GM23248 (cell line): ENCODE measurements around the gene ACP2. TPM values are rescaled to one million over a fixed set of nuclear protein-coding genes. Genes with fewer than 3 reads are reported as not detected.

ENCODE experiments used
- DNase-seq: peaks from one replicate; pipeline ENCODE4 v3.0.0-alpha.2; 2015
- H2AFZ ChIP-seq: fragments of 200-600 bp; sonication (generic); 2 replicates; pipeline ENCODE4 v1.6.1; 2016; ENCODE audit warnings: antibody characterized with exemption
- H3F3A ChIP-seq: fragments of 200-600 bp; sonication (generic); 2 replicates; pipeline ENCODE4 v1.6.1; 2016; ENCODE audit warnings: mild to moderate bottlenecking, antibody characterized with exemption, mixed run types; ENCODE audit not compliant: insufficient read depth
- H3K27ac ChIP-seq: fragments of 200-600 bp; sonication (generic); 2 replicates; pipeline ENCODE4 v1.5.1; 2016; ENCODE audit warnings: mild to moderate bottlenecking
- H3K27me3 ChIP-seq: fragments of 200-600 bp; sonication (generic); replicated peaks from 2 replicates; pipeline ENCODE4 v1.6.1; 2016; ENCODE audit warnings: mild to moderate bottlenecking; ENCODE audit not compliant: insufficient read depth
- H3K36me3 ChIP-seq: fragments of 200-600 bp; sonication (generic); 2 replicates; pipeline ENCODE4 v1.6.1; 2016; ENCODE audit warnings: low read depth, mild to moderate bottlenecking
- H3K4me1 ChIP-seq: fragments of 200-600 bp; sonication (generic); 2 replicates; pipeline ENCODE4 v1.6.1; 2016; ENCODE audit warnings: mild to moderate bottlenecking; ENCODE audit not compliant: insufficient read depth
- H3K4me2 ChIP-seq: fragments of 200-600 bp; sonication (generic); one replicate; pipeline ENCODE4 v1.6.1; 2016; ENCODE audit warnings: mild to moderate bottlenecking; ENCODE audit not compliant: unreplicated experiment
- H3K4me3 ChIP-seq: fragments of 200-600 bp; sonication (generic); 2 replicates; pipeline ENCODE4 v1.5.1; 2016; ENCODE audit warnings: mild to moderate bottlenecking
- H3K79me2 ChIP-seq: fragments of 200-600 bp; sonication (generic); 2 replicates; pipeline ENCODE4 v1.6.1; 2016; ENCODE audit warnings: mild to moderate bottlenecking; ENCODE audit not compliant: insufficient read depth
- H3K9ac ChIP-seq: fragments of 200-600 bp; sonication (generic); 2 replicates; pipeline ENCODE4 v1.6.1; 2016; ENCODE audit warnings: mild to moderate bottlenecking
- H3K9me2 ChIP-seq: fragments of 200-600 bp; sonication (generic); 2 replicates; pipeline ENCODE4 v1.6.1; 2016; ENCODE audit warnings: mixed run types, mild to moderate bottlenecking, moderate library complexity; ENCODE audit not compliant: insufficient read depth
- H3K9me3 ChIP-seq: fragments of 200-600 bp; sonication (generic); one replicate; pipeline ENCODE4 v1.6.1; 2017; ENCODE audit warnings: low read depth
- H4K20me1 ChIP-seq: fragments of 200-600 bp; sonication (generic); 2 replicates; pipeline ENCODE4 v1.6.0; 2016; ENCODE audit not compliant: insufficient read depth
- EZH2 ChIP-seq: fragments of 200-600 bp; sonication (generic); IDR thresholded peaks from 2 replicates; pipeline ENCODE4 v1.6.1; 2018; ENCODE audit warnings: antibody characterized with exemption, mild to moderate bottlenecking; ENCODE audit not compliant: insufficient read depth, poor library complexity, severe bottlenecking
- EZH2phosphoT487 ChIP-seq: fragments of 200-600 bp; sonication (generic); IDR thresholded peaks from 2 replicates; pipeline ENCODE4 v1.6.1; 2018; ENCODE audit warnings: antibody characterized with exemption, moderate library complexity, mild to moderate bottlenecking, low read depth; ENCODE audit not compliant: insufficient read depth
- WGBS, 2 experiments: methylation state at CpG; one replicate each; pipeline ENCODE4 v1.1.6; 2015 to 2017; ENCODE audit warnings: low lambda C conversion rate in 2 of 2, low coverage in 1 of 2; ENCODE audit errors: missing lambda C conversion rate in 2 of 2; 5-methylcytosine and 5-hydroxymethylcytosine counted together
- in situ Hi-C: fragments of 300-500 bp; cut with MboI; formaldehyde crosslinking; loops from 2 replicates; pipeline ENCODE4 v1.15.0; 2020
- polyA plus RNA-seq: library from polyadenylated mRNA; unstranded; fragments of >200 nt; fragmentation: Nextera tagmentation; extraction: Ambion mirVana; gene quantifications from 2 replicates; pipeline ENCODE4 v1.2.1, GENCODE V29; 2016
- total RNA-seq: library from RNA; depleted of rRNA; stranded (reverse); fragments of >200 nt; shearing (Covaris generic); gene quantifications from 2 replicates; pipeline ENCODE4 v1.2.3, GENCODE V29; 2014

ACP2 gene
- total and polyA plus RNA-seq, 2 experiments from 2014 or later: 29.0 to 48.4 TPM

DNA sequence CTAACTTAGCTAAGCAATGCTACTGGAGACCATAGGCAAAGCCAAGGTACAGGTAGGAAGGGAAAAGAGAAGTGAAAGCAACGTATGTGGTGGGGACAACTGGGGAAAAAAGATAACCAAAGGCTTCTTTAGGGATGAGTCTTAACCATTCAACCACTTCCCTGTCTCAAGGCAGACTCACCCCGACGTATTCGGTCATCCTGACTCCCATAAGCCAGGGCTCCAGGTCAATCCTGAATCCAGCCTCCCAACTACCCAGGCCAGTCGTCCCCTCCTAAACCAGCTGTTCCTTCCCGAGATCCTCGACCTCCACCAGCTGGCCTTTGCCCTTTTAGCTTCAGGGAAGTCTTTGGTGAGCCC, 330 bp downstream of the ACP2 start:
- in situ Hi-C loops: no loop called here
- peak overlapping the region; percentile 69 for H3K27ac ChIP-seq
- H3K27me3 ChIP-seq: no peaks in the 10 kb centered on the region
- peak overlapping the region; percentile 96 for H3K4me2 ChIP-seq
- H3K9me3 ChIP-seq: no peaks in the 10 kb centered on the region
- H3K9me2 ChIP-seq: no peaks in the 10 kb centered on the region
- H3K9ac ChIP-seq: peak overlapping the region; percentile 95
- no peaks in the 10 kb centered on the region for H4K20me1 ChIP-seq
- peak overlapping the region; percentile 99 for H3K4me3 ChIP-seq
- H2AFZ ChIP-seq: peak overlapping the region; percentile 99
- peaks cover 7% of the 10 kb centered on the region; the same call in 1 of the 2 replicates for H3F3A ChIP-seq
- H3K36me3 ChIP-seq: no peaks in the 10 kb centered on the region
- H3K79me2 ChIP-seq: peaks cover 30% of the 10 kb centered on the region
- no peaks in the 10 kb centered on the region for H3K4me1 ChIP-seq
- DNase-seq: peak; percentile 76
- WGBS, 2 experiments: 0 to 1% methylated on average over 7 of the region's 7 CpGs
- TF ChIP-seq EZH2: no peak

DNA sequence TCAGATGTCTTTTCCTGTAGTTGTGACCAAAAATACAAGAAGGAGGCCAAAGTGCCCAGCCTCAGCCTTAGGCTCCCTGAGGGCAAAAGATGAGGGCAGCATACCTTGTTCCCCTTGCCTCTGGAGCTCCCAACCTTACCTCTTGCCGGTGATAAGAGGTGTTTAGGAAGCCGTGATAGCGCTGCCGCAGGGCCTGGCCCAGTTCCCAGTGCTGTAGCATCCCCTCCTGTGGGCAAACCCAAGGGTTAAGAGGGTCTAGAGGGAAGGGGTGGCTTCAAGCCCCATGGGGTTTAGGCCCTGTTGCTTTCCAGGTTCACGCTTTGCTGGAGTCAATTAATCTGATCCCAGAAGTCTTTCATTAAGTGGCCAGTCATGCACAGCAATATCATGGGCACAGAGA, 1.1 kb downstream of the ACP2 start:
- peaks cover 3% of the 10 kb centered on the region for H3K4me1 ChIP-seq
- H3F3A ChIP-seq: peaks cover 15% of the 10 kb centered on the region
- H3K27me3 ChIP-seq: no peaks in the 10 kb centered on the region
- H3K9me3 ChIP-seq: no peaks in the 10 kb centered on the region
- DNase-seq: no peak
- in situ Hi-C loops: no loop called here
- 91 to 93% methylated on average over 5 of the region's 5 CpGs for WGBS, 2 experiments
- H3K79me2 ChIP-seq: peaks cover 30% of the 10 kb centered on the region
- no peaks in the 10 kb centered on the region for H3K9me2 ChIP-seq
- H3K36me3 ChIP-seq: peaks cover 2% of the 10 kb centered on the region; the same call in 1 of the 2 replicates
- no peak overlapping the region for H2AFZ ChIP-seq
- no peak overlapping the region for H3K4me2 ChIP-seq
- no peak for TF ChIP-seq EZH2phosphoT487
- no peak for TF ChIP-seq EZH2
- no peak overlapping the region for H3K9ac ChIP-seq
- H3K4me3 ChIP-seq: no peak overlapping the region
- H4K20me1 ChIP-seq: no peaks in the 10 kb centered on the region
- H3K27ac ChIP-seq: no peak overlapping the region

DNA sequence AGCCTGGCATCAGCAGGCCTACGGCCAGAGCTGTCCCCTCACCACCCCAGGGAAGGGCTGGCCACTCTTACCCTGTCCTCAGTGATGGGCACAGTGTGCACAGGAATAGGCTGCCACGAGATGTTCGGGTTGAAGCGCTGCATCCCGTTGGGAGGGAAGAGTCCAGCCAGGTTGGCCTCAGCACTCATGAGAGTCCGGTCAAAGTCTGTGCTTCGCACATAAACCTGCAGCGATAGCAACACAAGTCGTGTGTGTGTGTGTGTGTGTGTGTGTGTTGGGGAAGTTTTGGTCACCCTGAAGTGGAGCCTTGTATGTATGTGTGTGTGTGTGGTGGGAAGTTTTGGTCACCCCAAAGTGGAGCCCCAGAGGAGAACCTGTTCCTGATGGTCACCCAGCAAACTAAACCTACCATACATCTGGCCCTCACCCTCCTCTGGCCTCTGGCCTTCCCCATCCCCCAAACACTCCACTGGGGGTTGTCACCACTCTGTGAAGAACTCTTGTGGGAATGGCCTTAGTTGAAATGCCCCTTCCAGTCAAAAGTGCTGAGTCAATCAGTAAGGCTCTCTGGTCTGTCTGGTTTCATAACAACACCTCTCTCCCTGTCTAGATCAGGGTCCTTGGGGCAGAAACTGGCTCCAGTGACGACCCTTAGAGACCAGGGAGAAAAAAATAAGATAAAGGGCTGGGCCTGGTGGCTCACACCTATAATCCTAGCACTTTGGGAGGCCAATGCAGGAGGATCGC, 2.8 kb downstream of the ACP2 start:
- no peaks in the 10 kb centered on the region for H4K20me1 ChIP-seq
- no peak for TF ChIP-seq EZH2phosphoT487
- TF ChIP-seq EZH2: no peak
- peaks cover 30% of the 10 kb centered on the region for H3K79me2 ChIP-seq
- H3K36me3 ChIP-seq: peaks cover 4% of the 10 kb centered on the region; the same call in 1 of the 2 replicates
- H2AFZ ChIP-seq: no peak overlapping the region
- H3F3A ChIP-seq: peaks cover 30% of the 10 kb centered on the region
- H3K27me3 ChIP-seq: no peaks in the 10 kb centered on the region
- no peak overlapping the region for H3K27ac ChIP-seq
- H3K9ac ChIP-seq: no peak overlapping the region
- DNase-seq: no peak
- peaks cover 18% of the 10 kb centered on the region for H3K4me1 ChIP-seq
- H3K9me2 ChIP-seq: no peaks in the 10 kb centered on the region
- no peak overlapping the region for H3K4me3 ChIP-seq
- H3K4me2 ChIP-seq: no peak overlapping the region
- in situ Hi-C loops: no loop called here
- 84 to 88% methylated on average over 11 of the region's 11 CpGs for WGBS, 2 experiments
- H3K9me3 ChIP-seq: no peaks in the 10 kb centered on the region

DNA sequence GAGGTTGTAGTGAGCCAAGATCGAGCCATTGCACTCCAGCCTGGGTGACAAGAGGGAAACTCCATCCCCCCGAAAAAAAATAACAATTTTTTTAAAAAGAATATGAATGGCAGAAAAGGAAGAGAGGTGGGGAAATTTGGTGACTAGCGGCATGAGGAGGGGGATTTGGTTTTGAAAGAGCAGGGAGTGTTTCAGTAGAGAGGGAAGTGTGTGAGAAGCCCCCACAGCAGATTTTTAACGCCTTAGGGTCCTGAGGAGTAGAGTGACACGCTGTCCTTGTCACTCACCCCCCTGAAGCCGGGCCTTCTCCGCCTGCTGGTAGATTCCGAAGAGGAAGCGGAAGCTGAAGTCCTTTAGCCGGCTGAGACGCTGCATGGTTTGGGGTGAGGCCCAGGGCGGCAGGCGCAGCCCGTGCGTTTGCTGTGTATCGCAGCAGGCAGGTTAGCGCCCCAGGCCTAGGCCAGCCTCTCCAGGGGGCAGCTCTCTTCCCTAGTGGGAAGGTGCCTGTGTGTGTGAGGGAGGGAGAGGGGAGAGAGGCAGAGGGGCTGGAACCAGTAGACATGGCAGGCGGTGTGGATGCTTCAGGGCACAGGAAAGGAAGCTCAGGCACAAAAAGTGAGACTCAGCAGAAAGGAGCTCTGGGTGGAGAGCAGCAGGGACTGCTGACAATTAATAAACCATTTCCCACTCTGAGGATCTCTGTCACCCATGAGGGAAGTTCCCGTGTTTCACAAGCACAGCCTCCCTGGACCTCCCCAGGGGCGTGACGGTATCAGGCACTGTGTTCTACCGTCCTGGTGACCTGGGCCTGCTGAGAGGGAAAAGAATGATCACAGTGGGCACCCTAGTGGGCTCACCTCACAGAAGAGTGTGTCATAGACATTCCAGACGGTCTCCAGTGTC, 3.9 kb downstream of the ACP2 start:
- Histone ChIP-seq H3K36me3 (peaks cover 6% of the 10 kb centered on the region; the same call in 1 of the 2 replicates), H3K4me1 (peaks cover 18% of the 10 kb centered on the region), H3K4me2 (no peak overlapping the region), H4K20me1 (no peaks in the 10 kb centered on the region), H3K79me2 (peaks cover 20% of the 10 kb centered on the region), H3K4me3 (no peak overlapping the region), H3F3A (peaks cover 36% of the 10 kb centered on the region), H3K9me3 (no peaks in the 10 kb centered on the region), H3K9me2 (no peaks in the 10 kb centered on the region), H3K27me3 (no peaks in the 10 kb centered on the region), H2AFZ (no peak overlapping the region), H3K9ac (no peak overlapping the region), H3K27ac (no peak overlapping the region)
- WGBS, 2 experiments: 95 to 99% methylated on average over 23 of the region's 23 CpGs
- in situ Hi-C loops: no loop called here
- DNase-seq: no peak
- TF ChIP-seq EZH2 (no peak), EZH2phosphoT487 (no peak)
